KBM-7 (cell line): Measurements from ENCODE around the gene DIP2A.

ENCODE experiments used
- DNase-seq: peaks from one replicate; pipeline ENCODE4 v3.0.0-alpha.2; 2015
- in situ Hi-C: fragments of 300-500 bp; cut with MboI; formaldehyde crosslinking; loops from 2 replicates; pipeline ENCODE4 v1.14.3; 2020; ENCODE audit warnings: low sequenced_read_pairs, low pct_unique_long_range_greater_than_20kb, mixed read lengths

DIP2A gene

GRCh38 chr21:46603228-46603627 lies 144.5 kb downstream of the DIP2A start:
- DNase-seq: no peak

DNA sequence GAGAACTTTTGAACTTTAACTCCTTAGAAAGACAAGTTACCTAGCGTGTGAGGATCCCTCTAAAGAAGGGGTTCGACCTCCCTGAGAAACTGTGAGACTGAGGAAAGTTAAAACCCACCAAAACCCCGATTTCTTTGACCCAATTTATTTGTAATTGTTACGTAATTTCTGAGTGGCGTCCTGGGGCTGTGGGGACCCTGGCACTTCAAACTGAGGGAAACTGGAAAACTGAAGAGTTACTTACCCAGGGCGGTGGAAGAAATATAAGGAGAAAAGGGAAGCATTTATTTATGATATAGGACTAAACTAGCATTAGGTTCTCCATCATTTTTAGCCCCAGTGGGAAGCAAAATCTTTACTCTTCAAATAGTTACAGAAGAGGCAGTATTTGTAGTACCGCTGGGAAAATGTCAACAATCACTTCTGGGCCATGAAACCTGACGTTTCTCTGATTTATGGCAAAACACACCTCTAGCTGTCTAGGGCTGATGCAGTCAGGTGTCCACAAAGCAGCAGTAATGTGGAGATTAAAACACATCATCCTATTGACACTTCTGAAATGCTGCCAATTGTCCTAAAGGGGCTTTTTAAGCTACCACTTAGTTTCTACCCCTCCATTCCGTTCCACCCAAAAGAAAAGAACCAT lies 145.8 kb downstream of the DIP2A start:
- in situ Hi-C loops: no loop called here
- no peak for DNase-seq

More at GRCh38 chr21:46603228-46603627, 144.5 kb downstream of the DIP2A start:
- in situ Hi-C loops: no loop called here

DNA sequence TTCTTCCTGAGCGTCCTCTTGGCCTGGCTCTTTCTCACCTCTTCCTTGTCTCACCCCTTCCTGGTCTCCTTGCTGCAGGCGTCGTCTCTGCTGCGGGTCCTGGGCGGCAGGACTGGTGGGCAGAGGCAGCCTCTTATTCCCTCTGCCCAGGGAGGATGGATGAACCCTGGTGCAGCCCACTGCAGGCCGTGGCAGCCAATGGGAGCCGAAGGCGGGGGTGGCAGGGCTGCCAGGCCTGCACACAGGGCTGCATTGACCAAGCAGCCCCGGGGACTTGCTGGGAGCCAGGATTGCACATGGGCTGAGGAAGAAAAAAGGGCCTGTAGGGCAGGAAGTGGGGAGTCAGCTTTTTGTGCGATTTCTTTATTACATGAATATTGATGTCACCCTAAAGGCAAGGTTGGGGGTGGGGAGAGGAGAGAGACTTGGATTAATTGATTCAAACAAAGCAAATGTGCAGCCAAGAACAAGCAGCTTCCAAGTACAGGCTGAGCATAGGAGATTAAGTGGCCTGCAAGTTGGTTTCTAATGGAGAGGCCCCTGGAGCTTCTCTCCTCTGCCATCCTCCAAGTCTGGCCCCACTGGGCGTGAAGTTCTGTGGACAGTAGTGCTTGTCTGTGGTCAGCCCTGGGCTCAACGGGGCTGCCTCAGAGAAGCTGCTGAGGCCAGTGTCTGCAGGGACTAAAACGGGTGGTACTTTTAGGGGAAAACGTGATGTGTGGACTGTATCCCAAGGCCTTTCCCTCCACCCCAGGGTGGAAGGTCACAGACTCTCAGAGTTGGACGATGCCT lies 146.5 kb downstream of the DIP2A start, which contains the start of gene S100B:
S100B (minus strand) TSS at position 108 of the 792 bp plus-strand sequence. CDS start 2,667 bp downstream, outside the sequence.
- DNase-seq: no peak
- in situ Hi-C loops: no loop called here

GRCh38 chr21:46605767-46606426 lies 147.2 kb downstream of the DIP2A start:
- in situ Hi-C loops: no loop called here
- DNase-seq: peak; percentile 92

DNA sequence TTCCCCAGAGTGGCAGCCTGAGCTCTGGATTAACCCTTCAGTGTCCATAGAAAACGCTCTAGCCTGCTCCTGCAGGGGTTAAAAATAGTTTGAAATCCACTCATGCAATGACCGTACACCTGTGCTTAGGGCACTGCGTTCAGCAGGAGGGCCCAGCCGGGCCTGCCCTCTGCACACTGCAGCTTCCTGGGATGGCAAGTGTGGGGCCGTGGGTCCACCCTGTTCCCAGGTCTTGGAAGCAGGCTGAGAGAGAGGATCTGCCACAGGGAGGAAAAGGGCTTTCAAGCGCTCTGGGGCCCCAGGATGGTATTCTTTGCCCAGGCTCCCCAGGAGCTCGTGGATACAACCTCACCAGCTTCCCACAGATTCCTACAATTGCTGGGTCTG lies 147.7 kb downstream of the DIP2A start:
- DNase-seq: no peak
- in situ Hi-C loops: no loop called here

DNA sequence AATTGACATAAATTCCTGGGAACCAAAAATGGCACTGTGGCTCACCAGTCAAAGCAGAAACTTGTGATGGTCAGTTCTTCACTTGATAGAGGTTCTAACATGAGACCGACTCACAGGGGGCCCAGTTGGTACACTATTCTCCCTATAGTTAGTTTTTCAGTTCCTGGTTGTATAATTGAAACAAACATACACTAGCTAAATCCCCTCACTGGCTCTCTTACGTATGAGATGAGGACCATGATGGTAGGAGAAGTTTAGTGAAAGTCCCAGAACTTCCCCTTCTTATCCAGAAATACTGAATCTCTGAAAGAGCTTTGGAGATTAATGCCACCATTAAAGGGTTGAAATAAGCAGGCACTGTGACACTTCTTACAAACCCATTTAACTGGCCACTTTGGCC lies 148.9 kb downstream of the DIP2A start:
- in situ Hi-C loops: no loop called here
- no peak for DNase-seq

DNA sequence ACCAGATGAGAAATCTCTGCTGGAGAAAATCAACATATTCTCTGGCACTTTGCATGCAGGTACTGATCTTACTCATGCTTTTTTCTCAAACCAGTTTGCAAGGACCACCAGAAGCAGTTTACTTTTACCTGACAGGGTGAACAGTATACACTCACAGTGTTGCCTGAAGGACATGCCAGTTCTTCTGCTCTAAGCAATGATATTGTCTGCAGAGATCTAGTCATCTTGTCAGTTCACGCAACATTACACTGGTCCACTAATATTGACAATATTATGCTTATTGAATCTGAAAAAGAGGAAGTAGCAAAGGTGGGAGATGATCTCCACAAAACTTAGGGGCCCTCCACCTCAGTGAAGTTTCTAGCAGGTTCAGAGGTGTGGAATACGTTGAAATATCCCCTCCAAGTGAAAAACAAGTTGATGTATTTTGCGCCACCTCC lies 150.0 kb downstream of the DIP2A start:
- in situ Hi-C loops: no loop called here
- DNase-seq: no peak

GRCh38 chr21:46610018-46610701 lies 151.5 kb downstream of the DIP2A start:
- in situ Hi-C loops: no loop called here
- DNase-seq: no peak

DNA sequence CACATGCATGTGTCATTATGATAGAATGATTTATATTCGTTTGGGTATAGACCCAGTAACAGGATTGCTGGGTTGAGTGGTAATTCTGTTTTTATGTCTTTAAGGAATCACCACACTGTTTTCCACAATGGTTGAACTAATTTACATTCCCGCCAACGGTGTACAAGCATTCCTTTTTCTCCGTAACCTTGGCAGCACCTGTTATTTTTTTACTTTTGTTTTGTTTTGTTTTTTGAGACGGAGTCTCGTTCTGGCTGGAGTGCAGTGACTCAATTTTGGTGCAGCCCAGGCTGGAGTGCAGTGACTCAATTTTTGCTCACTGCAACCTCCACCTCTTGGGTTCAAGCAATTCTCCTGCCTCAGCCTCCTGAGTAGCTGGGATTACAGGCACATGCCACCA lies 154.7 kb downstream of the DIP2A start:
- DNase-seq: no peak
- in situ Hi-C loops: no loop called here

GRCh38 chr21:46616050-46616449 lies 157.4 kb downstream of the DIP2A start:
- in situ Hi-C loops: no loop called here
- no peak for DNase-seq

DNA sequence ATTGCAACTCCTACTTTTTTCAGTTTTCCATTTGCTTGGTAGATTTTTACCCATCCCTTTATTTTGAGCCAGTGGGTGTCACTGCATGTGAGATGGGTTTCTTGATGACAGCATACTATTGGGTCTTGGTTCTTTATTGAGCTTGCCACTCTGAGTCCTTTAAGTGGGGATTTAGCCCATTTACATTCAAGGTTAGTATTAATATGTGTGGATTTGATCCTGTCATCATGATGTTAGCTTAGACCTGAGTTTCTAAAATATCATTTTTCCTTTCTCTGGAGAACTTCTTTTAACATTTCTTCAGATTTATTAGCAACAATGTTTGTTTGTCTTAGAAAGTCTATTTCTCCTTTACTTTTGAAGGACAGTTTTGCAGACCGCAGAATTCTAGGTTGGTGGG lies 158.0 kb downstream of the DIP2A start:
- in situ Hi-C loops: no loop called here
- DNase-seq: no peak

GRCh38 chr21:46617267-46618051 lies 158.8 kb downstream of the DIP2A start:
- DNase-seq: peak; percentile 61

GRCh38 chr21:46618738-46619379 lies 160.2 kb downstream of the DIP2A start:
- in situ Hi-C loops: no loop called here
- DNase-seq: no peak

More at GRCh38 chr21:46617267-46618051, 158.8 kb downstream of the DIP2A start:
- in situ Hi-C loops: no loop called here
